HG03039 (cell line): ENCODE data around the gene MYLIP.
"Not testable (repeated sequence)": the region's sequence is repeated elsewhere in the genome, so short reads cannot be mapped to it uniquely, and the experiment has no call there.

Experiments
- ATAC-seq: cut with Tn5 transposase; IDR thresholded peaks from one replicate; pipeline ENCODE4 v1.9.1; 2021; ENCODE audit warnings: mild to moderate bottlenecking, moderate library complexity; ENCODE audit not compliant: unreplicated experiment

MYLIP gene

DNA sequence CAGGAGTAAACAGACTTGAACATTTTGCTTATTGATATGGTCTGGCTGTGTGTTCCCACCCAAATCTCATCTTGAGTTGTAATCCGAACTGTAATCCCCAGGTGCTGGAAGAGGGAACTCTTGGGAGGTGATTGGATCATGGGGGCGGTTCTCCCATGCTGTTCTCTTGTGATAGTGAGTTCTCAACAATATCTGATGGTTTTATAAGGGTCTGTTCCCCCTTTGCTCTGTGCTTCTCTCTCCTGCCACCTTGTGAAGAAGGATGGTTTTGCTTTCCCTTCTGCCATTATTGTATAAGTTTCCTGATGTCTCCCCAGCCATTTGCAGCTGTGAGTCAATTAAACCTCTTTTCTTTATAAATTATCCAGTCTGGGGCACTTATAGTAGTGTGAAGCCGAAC, 40.0 kb downstream of the MYLIP start:
- ATAC-seq, result no peak

DNA sequence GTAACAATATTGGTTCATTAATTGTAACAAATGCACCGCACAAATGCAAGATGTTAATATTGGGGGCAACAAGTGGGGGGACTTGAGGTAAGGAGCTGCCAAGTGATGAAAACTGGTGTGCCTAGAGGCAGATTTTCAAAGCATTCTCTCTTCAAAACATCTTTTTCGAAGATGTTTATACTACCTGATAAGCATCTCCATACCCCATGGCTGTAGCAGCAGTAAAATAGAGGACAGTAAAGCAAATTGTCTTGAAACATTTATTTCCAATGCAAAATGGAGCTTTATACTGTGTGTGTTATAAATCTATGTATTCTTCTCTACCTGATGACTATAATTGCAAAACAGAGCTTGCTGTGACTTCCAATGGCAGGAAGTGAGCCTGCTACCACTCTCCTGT, 42.5 kb downstream of the MYLIP start:
- ATAC-seq, result no peak

DNA sequence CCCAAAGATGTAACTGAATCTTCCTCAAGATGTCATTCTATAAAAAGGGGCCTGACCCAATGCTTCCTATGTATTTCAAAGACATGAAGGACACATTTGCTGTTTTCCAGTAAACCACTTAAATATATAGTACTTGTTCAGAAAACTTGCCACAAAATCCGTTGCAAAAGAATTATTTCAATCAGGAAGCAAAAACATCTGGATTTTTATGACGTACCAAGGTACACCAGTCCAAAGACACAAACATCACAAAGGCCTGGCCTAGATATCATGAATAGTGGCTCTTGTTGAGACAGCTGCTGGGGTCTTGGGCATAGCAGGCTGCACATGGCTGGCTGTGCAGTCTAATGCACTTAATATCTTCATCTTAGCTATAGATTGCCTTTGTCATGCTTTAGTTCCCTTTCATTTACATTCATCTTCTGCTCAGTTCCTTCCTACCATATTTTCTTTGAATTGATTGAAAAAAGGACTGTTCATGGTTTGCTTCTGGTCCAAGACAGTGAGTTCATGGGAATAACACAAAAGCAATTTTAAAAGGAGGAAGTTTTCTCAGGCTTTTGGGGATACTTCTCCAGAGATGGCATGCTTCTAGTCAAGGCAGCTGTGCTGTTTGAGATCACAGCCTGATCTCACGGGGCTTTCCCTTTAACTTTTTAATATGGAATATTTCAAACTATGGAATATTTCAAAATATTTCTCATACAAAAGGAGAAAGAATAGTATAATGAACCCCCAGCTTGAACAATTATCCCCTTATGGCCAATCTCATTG, 44.5 kb downstream of the MYLIP start:
- ATAC-seq, result no peak

DNA sequence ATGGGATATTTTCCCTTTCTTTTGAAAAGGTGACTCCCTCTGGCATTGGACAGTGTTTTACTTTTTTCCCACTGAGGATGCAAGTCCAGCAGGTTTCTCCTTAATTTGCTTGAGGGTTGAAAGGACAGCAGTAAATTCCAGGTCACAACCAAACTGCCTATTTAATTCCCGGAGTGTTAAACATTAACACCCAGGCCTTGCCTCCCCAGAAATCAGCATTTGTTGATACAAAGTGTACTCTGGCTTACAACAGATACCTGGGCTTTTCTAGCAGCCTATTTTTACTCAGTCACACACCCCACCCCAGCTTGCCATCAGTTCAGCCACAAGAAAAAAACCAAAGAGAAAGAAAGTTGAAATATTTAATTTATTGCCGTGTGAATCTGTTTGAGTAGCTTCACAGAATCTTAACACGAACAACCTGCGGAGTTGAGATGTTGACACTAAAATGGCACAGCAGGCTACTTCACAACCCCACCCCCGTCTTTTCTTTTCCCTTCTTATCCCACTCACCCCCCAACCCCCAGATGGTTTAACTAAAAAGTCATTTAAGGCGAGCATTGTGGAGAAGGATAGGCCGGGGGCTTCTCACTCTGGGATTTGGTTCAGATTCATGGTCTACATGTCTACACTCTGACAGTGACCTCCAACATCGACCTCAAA, 45.7 kb downstream of the MYLIP start:
- no peak for ATAC-seq

DNA sequence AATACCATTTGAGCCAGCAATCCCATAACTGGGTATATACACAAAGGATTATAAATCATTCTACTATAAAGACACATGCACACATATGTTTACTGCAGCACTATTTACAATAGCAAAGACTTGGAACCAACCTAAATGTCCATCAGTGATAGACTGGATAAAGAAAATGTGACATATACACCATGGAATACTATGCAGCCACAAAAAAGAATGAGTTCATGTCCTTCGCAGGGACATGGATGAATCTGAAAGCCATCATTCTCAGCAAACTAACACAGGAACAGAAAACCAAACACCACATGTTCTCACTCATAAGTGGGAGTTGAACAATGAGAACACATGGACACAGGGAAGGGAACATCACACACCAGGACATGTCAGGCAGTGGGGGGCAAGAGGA, 47.7 kb downstream of the MYLIP start:
- ATAC-seq, result not testable (repeated sequence)

DNA sequence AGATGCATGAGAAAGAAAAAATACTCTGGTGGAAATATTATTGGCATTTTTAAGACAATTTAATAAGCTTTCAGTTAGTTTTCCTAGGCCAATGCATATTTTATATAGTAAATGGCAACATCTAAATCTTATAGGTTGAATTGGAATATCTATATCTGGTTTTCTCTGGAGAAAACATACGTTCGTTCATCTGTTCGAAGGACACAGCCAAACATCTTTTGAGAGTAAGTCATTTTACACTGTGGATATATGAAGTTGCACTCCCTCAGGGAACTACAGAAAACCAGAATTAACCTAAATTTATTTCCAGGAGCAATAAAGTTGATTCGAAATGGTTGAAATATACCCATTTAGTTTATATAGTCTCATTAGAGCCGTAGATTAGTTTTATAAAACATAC, 49.0 kb downstream of the MYLIP start:
- no peak for ATAC-seq

DNA sequence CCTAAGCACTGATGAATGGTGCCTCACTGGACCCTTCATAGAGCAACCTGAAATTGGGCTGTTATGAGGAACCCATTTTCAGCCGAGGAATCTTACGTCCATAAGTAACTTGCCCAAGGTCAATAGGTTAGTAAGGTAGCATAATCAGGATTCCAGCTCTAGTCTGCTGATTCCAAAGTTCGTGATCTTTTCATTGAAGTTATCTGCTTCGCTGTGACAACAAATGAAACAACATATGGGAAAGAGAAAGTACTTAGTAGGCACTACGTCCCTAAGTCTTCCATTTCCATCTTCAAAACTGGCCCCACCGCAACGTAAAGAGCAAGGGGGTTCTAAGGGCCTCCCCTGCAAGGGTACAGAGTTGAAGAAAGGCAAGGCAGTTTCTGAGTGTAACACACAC, 49.5 kb downstream of the MYLIP start:
- ATAC-seq, result no peak

DNA sequence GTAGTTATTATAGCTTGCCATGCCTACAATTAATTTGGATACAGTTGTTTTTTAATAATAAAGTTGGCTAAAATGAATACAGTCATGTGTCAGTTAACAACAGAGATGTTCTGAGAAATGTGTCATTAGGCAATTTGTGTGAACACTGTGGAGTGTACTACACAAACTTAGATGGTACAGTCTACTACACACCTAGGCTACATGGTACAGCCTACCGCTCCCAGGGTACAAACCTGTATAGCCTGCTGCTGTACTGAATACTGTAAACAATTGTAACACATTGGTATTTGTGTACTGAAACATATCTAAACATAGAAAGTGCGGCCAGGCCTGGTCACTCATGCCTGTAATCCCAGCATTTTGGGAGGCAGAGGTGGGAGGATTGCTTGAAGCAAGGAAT, 50.2 kb downstream of the MYLIP start:
- no peak for ATAC-seq

DNA sequence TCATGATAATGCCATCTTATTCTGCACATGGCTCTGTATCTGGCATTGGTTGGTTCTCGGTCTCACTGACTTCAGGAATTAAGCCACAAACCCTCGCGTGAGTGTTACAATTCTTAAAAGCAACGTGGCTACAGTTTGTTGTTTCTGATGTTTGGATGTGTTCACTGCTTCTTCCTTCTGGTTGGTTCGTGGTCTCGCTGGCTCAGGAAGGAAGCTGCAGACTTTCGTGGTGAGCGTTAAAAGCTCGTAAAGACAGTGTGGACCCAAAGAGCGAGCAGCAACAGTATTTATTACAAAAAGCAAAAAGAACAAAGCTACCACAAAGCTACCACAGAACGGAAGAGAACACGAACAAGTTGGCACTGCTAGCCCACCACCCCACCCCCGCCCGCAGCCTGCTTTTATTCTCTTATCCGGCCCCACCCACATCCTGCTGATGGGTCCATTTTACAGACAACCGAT, 51.1 kb downstream of the MYLIP start:
- no peak for ATAC-seq

DNA sequence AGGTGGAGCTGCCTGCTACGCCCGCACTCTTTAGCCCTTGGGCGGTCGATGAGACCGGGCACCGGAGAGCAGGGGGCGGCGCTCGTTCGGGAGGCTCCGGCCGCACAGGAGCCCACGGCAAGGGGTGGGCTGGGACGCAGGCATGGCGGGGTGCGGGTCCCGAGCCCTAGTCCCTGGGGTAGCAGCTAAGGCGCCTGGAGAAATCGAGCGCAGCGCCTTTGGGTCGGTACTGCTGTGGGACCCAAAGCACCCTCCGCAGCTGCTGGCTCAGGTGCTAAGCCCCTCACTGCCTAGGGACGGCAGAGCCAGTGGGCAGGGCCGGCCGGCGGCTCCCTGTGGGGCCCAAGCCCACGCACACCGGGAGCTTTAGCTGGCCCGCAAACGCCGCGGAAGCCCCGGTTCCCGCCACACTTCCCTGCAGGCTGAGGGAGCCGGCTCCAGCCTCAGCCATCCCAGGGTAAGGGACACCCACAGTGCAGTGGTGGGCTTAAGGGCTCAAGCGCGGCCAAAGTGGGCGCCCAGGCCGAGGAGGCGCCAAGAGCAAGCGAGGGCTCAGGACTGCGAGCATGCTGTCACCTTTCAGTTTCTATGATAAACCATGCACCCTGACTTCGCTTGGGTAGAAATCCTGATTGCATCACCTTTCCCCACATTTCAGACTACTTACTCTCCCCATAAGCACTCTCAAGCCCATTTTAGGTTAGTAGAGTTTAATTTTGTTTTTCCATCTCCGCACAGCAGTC, 52.0 kb downstream of the MYLIP start:
- no peak for ATAC-seq

DNA sequence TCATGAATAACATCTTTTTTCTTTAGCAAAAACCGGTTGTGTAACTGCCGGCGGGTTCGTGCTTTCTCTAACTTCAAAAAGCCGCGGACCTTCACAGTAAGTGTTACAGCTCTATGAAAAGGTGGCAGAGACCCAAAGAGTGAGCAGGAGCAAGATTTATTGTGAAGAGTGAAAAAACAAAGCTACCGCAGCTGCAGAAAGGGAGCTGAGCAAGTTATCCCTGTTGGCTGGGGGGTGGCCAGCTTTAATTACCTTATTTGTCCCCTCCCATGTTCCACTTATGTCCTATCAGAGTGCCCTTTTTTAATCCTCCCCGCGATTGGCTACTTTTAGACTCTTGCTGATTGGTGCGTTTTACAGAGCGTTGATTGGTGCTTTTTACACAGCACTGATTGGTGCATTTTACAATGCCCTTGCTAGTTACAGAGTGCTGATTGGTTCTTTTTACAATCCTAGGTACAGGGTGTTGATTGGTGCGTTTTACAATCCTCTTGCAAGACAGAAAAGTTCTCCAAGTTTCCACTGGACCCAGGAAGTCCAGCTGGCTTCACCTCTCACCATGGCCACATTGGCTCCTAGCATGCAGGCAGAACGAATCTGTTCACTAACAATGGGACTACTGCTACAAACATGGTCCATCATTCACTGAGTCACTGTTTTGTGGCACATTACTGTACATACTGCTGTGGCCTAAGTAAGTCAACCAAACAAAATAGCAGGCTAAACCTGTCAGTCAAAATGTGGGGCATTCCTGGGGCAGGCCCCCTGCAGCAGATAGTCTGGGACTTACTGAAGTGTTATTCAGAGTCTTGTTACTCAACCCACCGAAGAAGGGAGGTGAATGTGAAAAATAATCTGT, 52.8 kb downstream of the MYLIP start:
- no peak for ATAC-seq

DNA sequence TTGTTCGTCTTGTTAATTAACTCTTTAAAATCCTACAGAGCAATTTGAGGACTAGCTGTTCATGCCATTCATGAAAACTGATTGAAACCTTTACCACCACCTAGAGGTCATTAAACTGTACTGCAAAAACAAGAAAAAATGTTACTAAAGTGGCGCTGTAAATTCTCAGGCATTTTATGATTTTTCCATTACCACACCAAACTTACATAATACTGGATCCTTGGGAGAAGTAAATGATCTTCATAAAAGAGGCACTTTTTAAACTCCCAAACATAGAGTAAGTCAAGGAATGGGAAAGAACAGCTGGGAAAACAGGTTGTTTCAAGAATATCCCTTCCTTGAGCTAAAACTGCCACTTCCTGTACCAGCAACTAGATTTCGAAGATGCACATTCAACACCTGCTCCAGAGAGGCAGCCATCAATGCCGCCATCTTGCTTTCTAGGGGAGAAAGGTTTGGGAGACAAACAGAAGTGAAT, 54.3 kb downstream of the MYLIP start:
- ATAC-seq, result no peak

DNA sequence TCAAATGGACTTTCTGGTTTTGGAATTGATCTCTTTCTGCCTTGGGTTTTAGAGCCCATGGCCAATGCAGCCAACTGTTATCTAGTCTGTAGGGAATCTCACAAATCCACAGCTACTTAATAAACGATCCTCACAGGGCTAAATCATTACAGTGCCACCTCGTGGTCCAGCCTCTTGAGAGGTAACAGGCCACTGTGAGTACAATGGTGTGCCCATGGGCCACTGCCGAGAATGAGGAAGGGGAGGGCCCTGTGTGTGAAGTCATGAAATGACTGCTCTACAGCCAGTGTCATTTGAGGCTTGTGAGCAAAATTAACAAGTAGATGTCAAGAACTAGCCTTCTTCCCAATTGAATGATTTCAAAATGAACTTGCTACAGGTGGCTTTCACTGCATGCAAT, 55.2 kb downstream of the MYLIP start:
- peak; percentile 53 for ATAC-seq

DNA sequence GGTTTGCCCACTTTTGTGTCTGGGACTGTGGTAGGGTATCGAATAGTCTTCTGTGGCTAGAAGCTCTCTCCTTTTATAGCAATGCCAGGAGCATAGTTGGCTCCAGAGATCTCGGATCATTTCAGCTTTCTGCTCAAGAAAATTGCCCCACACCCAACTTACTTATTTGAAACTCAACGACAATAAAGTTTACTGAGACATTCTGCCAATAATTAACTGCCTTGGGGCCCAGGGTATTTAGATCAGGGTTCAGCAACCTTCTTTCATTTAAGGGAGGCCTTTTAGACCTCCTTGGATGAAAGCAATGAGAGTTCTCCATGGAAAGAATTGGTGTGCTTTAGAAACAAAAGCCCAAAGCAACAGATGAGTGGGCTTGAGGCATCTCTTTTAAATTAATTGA, 55.7 kb downstream of the MYLIP start:
- ATAC-seq, result no peak

DNA sequence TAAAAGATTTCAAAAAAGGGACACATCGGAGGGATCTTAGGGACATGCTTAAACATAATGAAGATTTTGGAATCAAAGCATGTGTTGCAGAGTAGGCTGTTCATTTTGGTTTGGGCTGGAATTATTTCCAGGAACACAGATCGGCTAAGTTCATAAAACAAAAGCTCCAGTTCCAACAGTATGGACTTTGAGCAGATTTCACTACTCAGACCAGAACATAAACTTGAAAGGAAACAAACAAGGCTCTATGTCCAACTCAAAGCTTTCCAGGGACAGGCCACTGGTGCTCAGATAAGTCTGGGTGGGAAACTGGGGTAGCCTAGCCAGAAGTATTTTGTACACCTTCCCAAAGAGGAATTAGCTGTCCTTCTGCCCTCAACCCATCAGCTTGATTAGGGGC, 58.3 kb downstream of the MYLIP start:
- ATAC-seq, result no peak

DNA sequence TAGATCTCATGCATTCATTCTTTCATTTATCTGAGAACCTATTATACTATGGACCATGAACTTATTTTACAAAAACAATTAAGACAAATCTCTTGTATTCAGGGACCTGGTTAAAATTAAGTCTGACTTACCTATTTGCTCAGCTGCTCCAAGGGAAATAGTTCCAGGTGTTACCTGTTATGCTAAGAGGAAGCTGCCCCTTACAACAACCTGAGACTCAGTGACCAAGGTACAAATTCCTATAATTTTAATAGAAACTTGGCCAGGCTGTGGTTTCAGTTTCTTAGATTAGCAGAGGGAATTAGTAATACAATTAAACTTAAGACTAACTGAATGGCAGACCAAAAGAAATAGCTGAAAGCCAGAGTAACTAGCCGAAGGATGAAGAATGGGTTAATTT, 61.3 kb downstream of the MYLIP start:
- ATAC-seq, result no peak

DNA sequence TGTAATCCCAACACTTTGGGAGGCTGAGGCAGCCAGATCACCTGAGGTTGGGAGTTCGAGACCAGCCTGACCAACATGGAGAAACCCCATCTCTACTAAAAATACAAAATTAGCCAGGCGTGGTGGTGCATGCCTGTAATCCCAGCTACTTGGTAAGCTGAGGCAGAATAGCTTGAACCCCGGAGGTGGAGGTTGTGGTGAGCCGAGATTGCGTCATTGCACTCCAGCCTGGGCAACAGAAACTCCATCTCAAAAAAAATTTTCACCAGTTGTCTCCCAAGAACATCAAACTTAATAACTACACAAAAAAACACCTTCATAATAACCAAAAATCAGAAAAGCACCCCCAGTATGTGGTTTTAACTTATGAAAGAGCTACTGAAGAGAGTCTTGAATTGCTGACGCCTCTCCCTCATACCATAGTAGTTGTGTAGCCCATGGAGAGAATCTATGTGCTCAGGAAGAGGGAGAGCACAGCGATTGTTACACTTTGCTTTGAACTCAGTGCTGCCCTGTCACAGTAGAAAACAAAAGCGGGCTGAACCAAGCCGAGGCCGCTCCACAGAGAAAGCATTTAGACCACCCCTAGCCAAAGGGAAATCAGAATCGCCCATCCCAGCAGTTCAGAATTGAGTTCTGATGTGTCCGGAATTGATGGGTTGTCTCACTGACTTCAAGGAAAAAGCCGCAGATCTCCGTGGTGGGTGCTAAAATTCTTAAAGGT, 67.5 kb downstream of the MYLIP start:
- ATAC-seq, result no peak

DNA sequence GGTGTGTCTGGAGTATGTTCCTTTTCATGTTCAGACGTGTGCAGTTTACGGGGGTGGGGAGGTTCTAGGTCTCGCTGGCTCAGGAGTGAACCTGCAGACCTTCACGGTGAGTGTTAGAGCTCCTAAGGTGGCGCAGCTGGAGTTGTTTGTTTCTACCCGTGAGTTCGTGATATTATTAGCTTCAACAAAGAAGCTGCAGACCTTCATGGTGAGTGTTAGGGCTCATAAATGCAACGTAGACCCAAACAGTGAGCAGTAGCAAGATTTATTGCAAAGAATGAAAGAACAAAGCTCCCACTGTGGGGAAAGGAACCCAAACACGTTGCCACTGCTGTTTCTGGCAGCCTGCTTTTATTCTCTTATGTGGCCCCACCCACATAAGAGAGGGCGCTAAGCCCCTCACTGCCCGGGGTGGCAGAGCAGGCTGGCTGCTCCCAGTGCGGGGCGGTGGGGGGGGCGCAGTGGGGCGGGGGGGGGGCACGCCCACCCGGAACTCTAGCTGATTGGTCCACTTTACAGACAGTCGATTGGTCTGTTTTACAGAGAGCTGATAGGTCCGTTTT, 68.2 kb downstream of the MYLIP start:
- no peak for ATAC-seq
